SJSA1 (cell line): ENCODE measurements around the gene CAMTA1. TPM values are rescaled to one million over a fixed set of nuclear protein-coding genes. Genes with fewer than 3 reads are reported as not detected.

Source experiments
- DNase-seq, 2 experiments: peaks; one replicate each; pipeline ENCODE4 v3.0.0-alpha.2; 2015 to 2020; ENCODE audit warnings: low spot score in 2 of 2, low read depth in 1 of 2
- H3K27ac ChIP-seq: fragments of 250-450 bp; sonication (Bioruptor Pico); 2 replicates; pipeline ENCODE4 v1.5.1; 2020; ENCODE audit warnings: mild to moderate bottlenecking, moderate library complexity
- H3K27me3 ChIP-seq: fragments of 250-450 bp; sonication (Bioruptor Pico); replicated peaks from 2 replicates; pipeline ENCODE4 v1.5.1; 2020; ENCODE audit warnings: mild to moderate bottlenecking, moderate library complexity
- H3K36me3 ChIP-seq: fragments of 250-450 bp; sonication (Bioruptor Pico); 2 replicates; pipeline ENCODE4 v1.5.1; 2020; ENCODE audit warnings: mild to moderate bottlenecking
- H3K4me1 ChIP-seq: fragments of 250-450 bp; sonication (Bioruptor Pico); replicated peaks from 2 replicates; pipeline ENCODE4 v1.6.1; 2021; ENCODE audit warnings: mild to moderate bottlenecking
- H3K4me3 ChIP-seq: fragments of 250-450 bp; sonication (Bioruptor Pico); 2 replicates; pipeline ENCODE4 v1.5.1; 2020; ENCODE audit warnings: mild to moderate bottlenecking
- H3K9me3 ChIP-seq: fragments of 250-450 bp; sonication (Bioruptor Pico); replicated peaks from 2 replicates; pipeline ENCODE4 v1.5.1; 2020; ENCODE audit warnings: mild to moderate bottlenecking
- total RNA-seq: library from RNA; depleted of rRNA; stranded (reverse); fragments of >200 nt; shearing (Covaris generic); gene quantifications from 2 replicates; pipeline ENCODE4 v1.2.3, GENCODE V29; 2014

Gene CAMTA1
- total RNA-seq, 1 experiment from 2014 or later: 136 TPM

- Histone ChIP-seq H3K27me3 (peaks cover 33% of the 10 kb centered on the region), H3K4me3 (no peak overlapping the region), H3K4me1 (no peaks in the 10 kb centered on the region), H3K36me3 (no peaks in the 10 kb centered on the region), H3K9me3 (no peaks in the 10 kb centered on the region), H3K27ac (no peak overlapping the region)
- DNase-seq: no peak
Observed at GRCh38 chr1:7633506-7634245, 848.4 kb downstream of the CAMTA1 start.

- Histone ChIP-seq H3K36me3 (no peaks in the 10 kb centered on the region), H3K4me3 (no peak overlapping the region), H3K27me3 (peaks cover 28% of the 10 kb centered on the region), H3K4me1 (no peaks in the 10 kb centered on the region), H3K9me3 (no peaks in the 10 kb centered on the region), H3K27ac (no peak overlapping the region)
- DNase-seq: no peak
Observed at GRCh38 chr1:7634546-7635240, 849.4 kb downstream of the CAMTA1 start.

- Histone ChIP-seq H3K27ac (no peak overlapping the region), H3K4me3 (no peak overlapping the region), H3K4me1 (no peaks in the 10 kb centered on the region), H3K27me3 (peaks cover 25% of the 10 kb centered on the region), H3K9me3 (no peaks in the 10 kb centered on the region), H3K36me3 (no peaks in the 10 kb centered on the region)
- DNase-seq: no peak
Observed at GRCh38 chr1:7636795-7637526, 851.7 kb downstream of the CAMTA1 start.

GRCh38 chr1:7638078-7638477, 852.8 kb downstream of the CAMTA1 start:
- H3K9me3 ChIP-seq: no peaks in the 10 kb centered on the region
- no peak overlapping the region for H3K4me3 ChIP-seq
- H3K4me1 ChIP-seq: no peaks in the 10 kb centered on the region
- peaks cover 21% of the 10 kb centered on the region for H3K27me3 ChIP-seq
- no peak for DNase-seq
- H3K36me3 ChIP-seq: no peaks in the 10 kb centered on the region
- H3K27ac ChIP-seq: no peak overlapping the region

GRCh38 chr1:7639435-7640131, 854.3 kb downstream of the CAMTA1 start:
- no peaks in the 10 kb centered on the region for H3K4me1 ChIP-seq
- no peak overlapping the region for H3K4me3 ChIP-seq
- peaks cover 13% of the 10 kb centered on the region for H3K27me3 ChIP-seq
- H3K36me3 ChIP-seq: no peaks in the 10 kb centered on the region
- DNase-seq: no peak
- no peak overlapping the region for H3K27ac ChIP-seq
- H3K9me3 ChIP-seq: no peaks in the 10 kb centered on the region

GRCh38 chr1:7640350-7640749, 855.1 kb downstream of the CAMTA1 start:
- Histone ChIP-seq H3K9me3 (no peaks in the 10 kb centered on the region), H3K4me1 (no peaks in the 10 kb centered on the region), H3K27ac (no peak overlapping the region), H3K36me3 (no peaks in the 10 kb centered on the region), H3K4me3 (no peak overlapping the region), H3K27me3 (peaks cover 7% of the 10 kb centered on the region)
- no peak for DNase-seq

- peaks cover 2% of the 10 kb centered on the region for H3K27me3 ChIP-seq
- H3K9me3 ChIP-seq: no peaks in the 10 kb centered on the region
- H3K27ac ChIP-seq: no peak overlapping the region
- H3K4me1 ChIP-seq: no peaks in the 10 kb centered on the region
- H3K4me3 ChIP-seq: no peak overlapping the region
- DNase-seq: no peak
- H3K36me3 ChIP-seq: no peaks in the 10 kb centered on the region
Observed at GRCh38 chr1:7640920-7641585, 855.8 kb downstream of the CAMTA1 start.

GRCh38 chr1:7641587-7642417, 856.5 kb downstream of the CAMTA1 start:
- Histone ChIP-seq H3K27ac (no peak overlapping the region), H3K4me1 (no peaks in the 10 kb centered on the region)

GRCh38 chr1:7642418-7642704, 857.1 kb downstream of the CAMTA1 start:
- Histone ChIP-seq H3K4me3 (no peak overlapping the region), H3K36me3 (no peaks in the 10 kb centered on the region), H3K27ac (no peak overlapping the region), H3K9me3 (no peaks in the 10 kb centered on the region), H3K27me3 (no peaks in the 10 kb centered on the region; the same call in none of the 2 replicates), H3K4me1 (no peaks in the 10 kb centered on the region)
- DNase-seq: no peak

More at GRCh38 chr1:7641587-7642417, 856.5 kb downstream of the CAMTA1 start:
- no peak for DNase-seq
- Histone ChIP-seq H3K36me3 (no peaks in the 10 kb centered on the region), H3K27me3 (no peaks in the 10 kb centered on the region; the same call in none of the 2 replicates), H3K9me3 (no peaks in the 10 kb centered on the region), H3K4me3 (no peak overlapping the region)

- no peaks in the 10 kb centered on the region for H3K9me3 ChIP-seq
- no peak overlapping the region for H3K4me3 ChIP-seq
- no peak for DNase-seq
- H3K27ac ChIP-seq: no peak overlapping the region
- no peaks in the 10 kb centered on the region for H3K4me1 ChIP-seq
- no peaks in the 10 kb centered on the region for H3K36me3 ChIP-seq
- no peaks in the 10 kb centered on the region; the same call in none of the 2 replicates for H3K27me3 ChIP-seq
Observed at GRCh38 chr1:7642781-7643529, 857.7 kb downstream of the CAMTA1 start.

- H3K4me1 ChIP-seq: no peaks in the 10 kb centered on the region
- no peak overlapping the region for H3K4me3 ChIP-seq
- H3K27me3 ChIP-seq: no peaks in the 10 kb centered on the region; the same call in none of the 2 replicates
- no peak for DNase-seq
- no peaks in the 10 kb centered on the region for H3K9me3 ChIP-seq
- H3K27ac ChIP-seq: no peak overlapping the region
- no peaks in the 10 kb centered on the region for H3K36me3 ChIP-seq
Observed at GRCh38 chr1:7643530-7643929, 858.3 kb downstream of the CAMTA1 start.

GRCh38 chr1:7644086-7644485, 858.8 kb downstream of the CAMTA1 start:
- Histone ChIP-seq H3K27me3 (no peaks in the 10 kb centered on the region; the same call in none of the 2 replicates), H3K27ac (no peak overlapping the region), H3K36me3 (no peaks in the 10 kb centered on the region), H3K9me3 (no peaks in the 10 kb centered on the region), H3K4me3 (no peak overlapping the region), H3K4me1 (no peaks in the 10 kb centered on the region)
- DNase-seq: no peak
